Subcutaneous abdominal adipose tissue (tissue), 5 donors: Measurements from ENCODE around the gene RNU5B-1.
"Not testable (repeated sequence)": the region's sequence is repeated elsewhere in the genome, so short reads cannot be mapped to it uniquely, and the experiment has no call there.

Experiments used
- H3K27ac ChIP-seq: one replicate; pipeline ENCODE4 v1.7.0; 2013; ENCODE audit warnings: low read depth, mild to moderate bottlenecking, inconsistent platforms, low read length, moderate library complexity
- H3K27me3 ChIP-seq, 5 donors: one replicate each; pipeline ENCODE4 v1.7.0; 2013; ENCODE audit warnings: low read length in 5 of 5, inconsistent platforms in 1 of 5; ENCODE audit not compliant: control insufficient read depth in 5 of 5, insufficient read depth in 4 of 5
- H3K36me3 ChIP-seq, 5 donors: one replicate each; pipeline ENCODE4 v1.7.0; 2013; ENCODE audit warnings: low read length in 5 of 5; ENCODE audit not compliant: control insufficient read depth in 5 of 5, insufficient read depth in 5 of 5
- H3K4me1 ChIP-seq, 5 donors: one replicate each; pipeline ENCODE4 v1.7.0; 2013; ENCODE audit warnings: low read length in 5 of 5, mild to moderate bottlenecking in 3 of 5, moderate library complexity in 1 of 5; ENCODE audit not compliant: control insufficient read depth in 5 of 5, insufficient read depth in 5 of 5
- H3K4me3 ChIP-seq, 5 donors: one replicate each; pipeline ENCODE4 v1.7.0; 2013; ENCODE audit warnings: low read length in 5 of 5, low read depth in 1 of 5
- H3K9ac ChIP-seq, 5 donors: one replicate each; pipeline ENCODE4 v1.7.0; 2013; ENCODE audit warnings: low read length in 5 of 5, mild to moderate bottlenecking in 4 of 5, moderate library complexity in 3 of 5
- H3K9me3 ChIP-seq, 5 donors: one replicate each; pipeline ENCODE4 v1.7.0; 2013; ENCODE audit warnings: low read length in 5 of 5; ENCODE audit not compliant: control insufficient read depth in 5 of 5
- donor health status: healthy.
- donor health status: healthy.
- donor health status: healthy.
- donor health status: healthy.
- donor health status: healthy.

Gene RNU5B-1

DNA sequence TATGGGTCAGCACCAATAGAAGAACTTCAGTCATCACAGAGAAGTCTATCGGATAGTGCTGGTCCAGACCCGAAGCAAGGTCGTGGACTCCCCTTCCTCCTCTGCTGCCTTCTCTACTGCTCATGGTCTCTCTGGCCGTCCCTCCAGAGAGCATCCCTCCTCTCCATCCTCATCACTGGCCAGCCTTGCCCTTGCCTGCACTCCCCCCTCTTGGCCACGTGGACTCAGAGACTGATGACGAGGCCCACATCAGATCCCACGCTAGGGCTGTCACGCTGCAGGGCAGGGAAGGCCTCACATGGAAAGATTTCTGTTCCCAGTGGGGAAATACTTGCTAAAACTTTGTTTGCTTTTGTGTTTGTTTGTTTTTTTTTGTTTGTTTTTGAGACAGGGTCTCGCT, 38.0 kb downstream of the RNU5B-1 start:
- Histone ChIP-seq H3K27me3 (peaks cover 3 to 16% (median 7%) of the 10 kb centered on the region in 5 donors), H3K4me1 (no peaks in the 10 kb centered on the region), H3K36me3 (no peaks in the 10 kb centered on the region), H3K9me3 (no peaks in the 10 kb centered on the region), H3K4me3 (no peak overlapping the region), H3K9ac (no peak overlapping the region), H3K27ac (no peak overlapping the region)

GRCh38 chr15:65343374-65343981, 39.0 kb downstream of the RNU5B-1 start:
- peaks cover 0 to 7% (median 4%) of the 10 kb centered on the region in 5 donors for H3K27me3 ChIP-seq
- no peaks in the 10 kb centered on the region for H3K9me3 ChIP-seq
- no peak overlapping the region for H3K4me3 ChIP-seq
- H3K27ac ChIP-seq: no peak overlapping the region
- no peak overlapping the region for H3K9ac ChIP-seq
- H3K4me1 ChIP-seq: no peaks in the 10 kb centered on the region
- no peaks in the 10 kb centered on the region for H3K36me3 ChIP-seq

DNA sequence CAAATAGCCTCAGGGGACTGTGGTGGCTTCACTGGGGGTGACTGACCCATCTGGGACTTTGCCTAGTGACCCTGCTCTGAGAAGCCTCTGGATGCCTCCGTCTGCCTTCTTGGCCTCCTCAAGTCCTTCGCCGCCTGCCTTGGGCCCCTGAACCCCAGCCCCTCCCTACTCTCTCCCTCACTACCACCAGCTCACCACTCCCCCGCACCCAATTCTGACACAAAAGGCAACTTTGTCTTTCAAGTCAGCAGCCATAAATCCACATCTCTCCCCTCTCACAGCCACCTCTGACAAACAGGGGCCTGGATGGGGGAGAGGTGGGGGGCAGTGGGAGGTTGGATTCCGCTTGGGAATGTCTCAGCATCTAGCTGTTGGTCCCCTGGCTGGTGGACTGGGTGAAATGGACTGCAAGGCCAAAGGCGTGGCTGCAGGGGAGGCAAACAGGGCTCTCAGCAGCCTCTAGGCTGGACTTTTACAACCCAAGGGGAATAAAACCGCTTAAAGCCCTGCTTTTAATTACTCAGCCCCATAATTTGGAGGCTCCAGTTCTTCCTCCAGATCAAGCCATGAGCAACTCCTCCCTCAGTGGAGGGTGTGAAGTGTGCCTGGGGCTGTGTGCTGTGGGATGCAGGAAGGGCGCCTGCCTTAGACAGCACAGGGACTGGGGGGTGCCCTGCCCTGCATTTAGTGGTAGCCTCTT, 39.9 kb downstream of the RNU5B-1 start:
- no peak overlapping the region for H3K9ac ChIP-seq
- H3K9me3 ChIP-seq: no peaks in the 10 kb centered on the region

GRCh38 chr15:65344914-65345275, 40.4 kb downstream of the RNU5B-1 start:
- H3K36me3 ChIP-seq: no peaks in the 10 kb centered on the region
- H3K27ac ChIP-seq: no peak overlapping the region
- peaks cover 0 to 4% (median 3%) of the 10 kb centered on the region in 5 donors for H3K27me3 ChIP-seq
- H3K9me3 ChIP-seq: no peaks in the 10 kb centered on the region
- no peak overlapping the region for H3K4me3 ChIP-seq
- H3K4me1 ChIP-seq: no peaks in the 10 kb centered on the region
- no peak overlapping the region for H3K9ac ChIP-seq

More for the DNA sequence above, 39.9 kb downstream of the RNU5B-1 start:
- no peaks in the 10 kb centered on the region for H3K36me3 ChIP-seq
- H3K4me3 ChIP-seq: no peak overlapping the region
- H3K27ac ChIP-seq: no peak overlapping the region
- H3K27me3 ChIP-seq: peaks cover 0 to 5% (median 4%) of the 10 kb centered on the region in 5 donors
- H3K4me1 ChIP-seq: no peaks in the 10 kb centered on the region

DNA sequence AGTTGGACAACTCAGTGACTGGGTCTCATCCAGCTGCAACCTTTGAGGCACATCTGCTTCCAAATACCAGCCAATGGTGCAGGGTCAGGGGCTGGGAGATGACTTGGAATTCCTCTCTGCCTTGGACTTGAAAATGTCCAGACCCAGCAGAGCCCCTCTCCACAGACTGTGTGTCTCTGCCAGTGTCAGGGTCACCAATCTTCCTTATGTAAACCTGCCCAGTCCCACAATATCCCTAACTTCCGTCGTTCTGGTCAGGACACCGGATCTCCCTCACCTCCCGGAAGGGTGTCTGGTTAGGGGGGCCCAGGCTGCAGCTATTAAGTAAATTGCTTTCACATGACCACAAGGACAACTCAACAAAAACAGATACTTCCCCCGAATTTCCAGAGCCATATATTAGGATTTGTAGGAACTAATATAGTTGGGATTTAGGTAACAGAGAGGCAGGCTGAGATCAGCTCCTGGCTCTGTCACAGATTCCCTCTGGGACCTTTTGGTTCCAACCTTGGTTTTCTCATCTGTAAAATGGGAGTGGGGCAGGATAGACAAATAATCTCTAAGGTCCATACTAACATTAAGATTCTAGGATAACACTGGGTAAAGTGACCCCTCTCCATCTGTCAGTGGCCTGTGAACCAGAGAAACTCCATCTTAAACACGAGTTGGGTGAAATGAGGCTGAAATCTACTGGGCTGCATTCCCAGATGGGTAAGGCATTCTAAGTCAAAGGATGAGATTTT, 42.5 kb downstream of the RNU5B-1 start:
- Histone ChIP-seq H3K9ac (no peak overlapping the region), H3K27me3 (peaks cover 0 to 4% (median 0%) of the 10 kb centered on the region in 5 donors), H3K27ac (no peak overlapping the region), H3K4me1 (no peaks in the 10 kb centered on the region), H3K4me3 (no peak overlapping the region), H3K9me3 (peaks cover 0 to under 1% (median 0%) of the 10 kb centered on the region in 5 donors), H3K36me3 (no peaks in the 10 kb centered on the region)

- not testable (repeated sequence) for H3K9ac ChIP-seq, H3K4me1 ChIP-seq, H3K4me3 ChIP-seq, H3K36me3 ChIP-seq, H3K27ac ChIP-seq, H3K9me3 ChIP-seq, H3K27me3 ChIP-seq
These were observed 43.3 kb downstream of the RNU5B-1 start for GRCh38 chr15:65347756-65348155.

DNA sequence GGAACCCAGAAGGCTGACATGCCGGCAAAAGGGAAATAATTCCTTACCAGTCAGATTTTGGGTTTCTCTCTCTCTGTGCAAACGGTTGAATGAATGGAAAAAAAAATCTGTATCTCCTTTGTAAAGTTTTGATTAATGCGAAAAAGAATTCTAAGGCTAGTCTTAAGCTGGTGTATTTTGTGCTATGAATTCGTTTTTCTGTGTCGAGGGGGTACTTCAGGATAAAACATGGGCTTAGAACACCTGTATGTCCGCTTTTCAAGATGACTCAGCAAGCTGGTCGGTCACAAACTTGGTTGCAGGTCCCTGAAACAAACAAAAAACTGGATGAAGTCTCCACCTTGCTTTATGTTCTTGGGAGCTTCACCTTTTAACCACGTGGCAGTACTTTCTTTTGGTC, 44.9 kb downstream of the RNU5B-1 start:
- Histone ChIP-seq H3K9me3 (peaks cover 0 to 5% (median 3%) of the 10 kb centered on the region in 5 donors), H3K27ac (no peak overlapping the region), H3K4me3 (no peak overlapping the region), H3K9ac (no peak overlapping the region), H3K27me3 (peaks cover 0 to 3% (median 2%) of the 10 kb centered on the region in 5 donors), H3K4me1 (no peaks in the 10 kb centered on the region), H3K36me3 (no peaks in the 10 kb centered on the region)

- H3K9ac ChIP-seq, H3K36me3 ChIP-seq, H3K27ac ChIP-seq, H3K9me3 ChIP-seq, H3K4me3 ChIP-seq: not testable (repeated sequence)
- Histone ChIP-seq H3K4me1 (peaks cover 0 to 10% (median 8%) of the 10 kb centered on the region in 5 donors), H3K27me3 (peaks cover 8 to 14% (median 13%) of the 10 kb centered on the region in 5 donors)
These were observed 47.5 kb downstream of the RNU5B-1 start for GRCh38 chr15:65351972-65352371.
